GM21717 (cell line): ENCODE data around the gene INPP4B.
"Not testable (repeated sequence)": the region's sequence is repeated elsewhere in the genome, so short reads cannot be mapped to it uniquely, and the experiment has no call there.

Experiments used
- ATAC-seq: cut with Tn5 transposase; IDR thresholded peaks from one replicate; pipeline ENCODE4 v1.9.1; 2021; ENCODE audit warnings: mild to moderate bottlenecking, moderate library complexity; ENCODE audit not compliant: unreplicated experiment

The INPP4B gene

DNA sequence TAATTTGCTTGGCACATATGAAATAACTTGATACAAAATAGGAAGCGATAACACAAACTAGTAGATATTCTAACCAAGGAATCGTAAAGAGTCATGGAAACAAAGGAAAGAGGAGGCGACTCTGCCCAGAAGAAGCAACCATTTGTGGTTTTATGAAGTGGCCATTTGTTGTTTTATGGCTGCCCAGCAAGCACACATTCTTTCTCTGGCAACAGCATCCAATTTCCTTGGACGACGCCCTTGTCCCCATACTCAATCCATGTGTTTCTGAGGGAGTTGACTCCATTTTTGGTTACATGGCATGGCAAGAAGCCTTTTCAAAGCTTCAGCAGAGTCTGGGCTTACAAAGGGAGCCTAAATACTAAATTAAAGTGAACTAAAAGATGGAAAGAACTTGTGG lies 295.1 kb downstream of the INPP4B start:
- ATAC-seq: no peak

DNA sequence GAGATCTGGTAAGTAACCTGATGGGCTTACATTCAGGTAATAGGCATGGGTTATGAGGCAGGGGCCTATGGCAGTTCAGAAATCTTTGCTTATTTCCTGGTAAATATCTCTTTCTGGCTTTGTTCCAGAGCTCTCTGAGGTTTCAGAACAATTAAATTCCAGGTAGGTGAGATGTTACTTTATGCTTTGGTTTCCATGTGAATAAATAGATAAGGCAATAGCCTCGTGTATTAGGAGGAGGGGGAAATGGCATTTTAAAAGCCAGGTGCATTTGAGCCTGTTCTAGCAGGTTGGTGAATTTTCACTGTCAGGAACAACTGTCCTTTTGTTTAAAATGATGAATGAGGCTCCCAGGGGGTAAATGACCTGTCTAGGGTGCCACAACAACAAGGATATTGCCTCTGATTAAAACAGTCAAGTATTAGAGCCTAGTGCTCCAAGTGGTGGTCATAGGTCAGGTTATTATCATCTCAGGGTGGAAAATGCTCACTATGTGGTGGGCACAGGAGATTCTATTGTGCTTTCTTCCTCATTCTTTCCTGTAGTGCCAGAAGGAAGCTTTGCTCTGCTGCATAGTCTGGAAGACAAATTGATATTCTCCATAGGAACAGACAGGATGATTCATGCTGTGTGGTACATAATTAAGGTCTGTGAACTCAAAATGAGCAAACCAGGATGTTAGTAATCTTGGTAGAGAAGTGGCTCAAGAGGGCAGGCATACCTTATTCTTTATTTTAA lies 296.2 kb downstream of the INPP4B start:
- ATAC-seq: no peak

DNA sequence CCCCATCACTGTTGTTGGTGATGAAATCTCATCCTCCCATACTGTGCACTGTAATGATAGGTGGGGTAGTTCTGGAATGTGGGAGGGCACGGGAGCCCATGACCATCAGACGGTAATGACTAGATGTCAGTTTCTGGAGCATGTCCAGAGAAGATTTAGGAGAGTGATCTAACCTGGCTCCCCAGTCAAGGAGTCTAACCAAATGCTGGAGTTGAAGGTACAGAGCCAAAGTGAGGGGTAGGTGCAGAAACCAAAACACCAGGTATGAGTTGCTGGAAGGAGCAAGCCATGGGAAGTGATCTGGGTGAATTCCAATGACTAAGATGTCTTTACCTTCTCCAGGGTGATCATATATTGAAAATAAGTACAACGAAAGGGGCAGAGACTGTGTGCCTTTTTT lies 296.9 kb downstream of the INPP4B start:
- ATAC-seq: no peak

DNA sequence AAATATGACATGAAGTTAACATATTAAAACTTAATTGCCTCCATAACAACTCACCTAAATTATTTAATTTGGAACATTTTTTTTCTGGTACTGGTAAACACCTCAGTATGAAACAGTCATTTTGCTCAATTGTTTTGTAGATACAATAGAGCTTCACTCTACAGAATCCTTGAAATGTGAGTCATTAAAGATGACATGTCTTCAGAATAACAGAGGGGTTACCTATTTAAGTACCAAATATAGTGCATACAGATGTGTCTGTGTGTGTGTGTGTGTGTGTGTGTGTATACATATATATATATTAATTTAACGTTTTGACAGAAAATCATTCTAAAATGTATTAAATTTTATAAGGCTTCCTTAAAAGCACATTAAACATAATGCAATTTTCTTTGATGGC lies 297.6 kb downstream of the INPP4B start:
- ATAC-seq: no peak

DNA sequence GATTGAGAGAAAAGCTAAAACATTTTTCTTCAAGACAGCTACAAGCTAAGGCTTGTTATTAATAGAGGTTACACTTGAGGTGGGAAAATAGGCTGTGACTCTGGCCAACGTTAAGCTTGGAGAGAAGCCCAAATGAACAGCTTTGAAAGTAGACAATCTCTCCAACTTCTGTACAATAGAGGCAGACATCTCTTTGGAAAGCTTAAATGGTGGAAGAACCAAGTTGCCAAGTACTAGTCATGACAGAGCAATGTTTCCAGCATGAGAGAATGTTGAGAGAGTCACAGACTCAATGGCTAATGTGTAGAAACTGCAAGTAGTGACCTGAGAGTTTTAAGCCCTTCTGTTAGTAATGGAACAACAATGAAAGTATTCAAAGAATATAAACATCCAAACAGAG lies 298.1 kb downstream of the INPP4B start:
- ATAC-seq: no peak

DNA sequence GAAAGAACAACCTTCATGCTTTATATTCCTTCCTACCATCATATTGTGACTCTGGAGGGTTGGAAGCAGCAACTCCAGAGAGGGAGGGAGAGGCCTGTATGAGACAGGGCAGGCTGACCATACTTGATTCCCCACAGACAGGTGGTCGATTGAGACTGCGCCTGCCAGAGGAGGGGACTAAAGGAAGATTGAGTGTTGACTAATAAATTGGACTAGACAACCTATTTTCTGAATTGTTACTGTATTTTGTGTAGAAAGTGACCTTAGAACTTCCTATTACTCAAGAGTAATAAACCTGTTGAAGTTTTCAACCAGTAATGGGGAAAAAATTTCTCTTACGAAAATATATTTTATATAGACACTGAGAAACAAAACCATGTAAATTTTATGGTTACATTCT lies 301.5 kb downstream of the INPP4B start:
- ATAC-seq: no peak

DNA sequence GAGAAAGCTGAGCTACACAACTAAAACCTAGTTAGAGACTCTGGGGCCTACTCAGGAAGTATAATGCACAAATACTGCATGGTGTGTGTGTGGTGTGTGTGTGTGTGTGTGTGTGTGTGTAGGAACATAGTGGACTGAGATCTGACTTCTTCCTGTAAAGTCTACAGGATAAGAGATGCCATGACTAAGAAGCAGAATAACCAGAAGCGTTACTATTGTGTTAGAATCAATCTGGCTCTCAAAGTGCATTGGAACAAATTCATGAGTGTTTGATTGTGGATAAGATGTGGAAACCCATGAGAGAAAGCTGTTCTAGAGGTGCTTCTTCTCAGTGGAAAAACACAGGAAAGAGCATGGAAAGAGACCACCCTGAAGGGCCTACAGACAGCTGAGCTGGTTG lies 302.1 kb downstream of the INPP4B start:
- ATAC-seq: no peak

DNA sequence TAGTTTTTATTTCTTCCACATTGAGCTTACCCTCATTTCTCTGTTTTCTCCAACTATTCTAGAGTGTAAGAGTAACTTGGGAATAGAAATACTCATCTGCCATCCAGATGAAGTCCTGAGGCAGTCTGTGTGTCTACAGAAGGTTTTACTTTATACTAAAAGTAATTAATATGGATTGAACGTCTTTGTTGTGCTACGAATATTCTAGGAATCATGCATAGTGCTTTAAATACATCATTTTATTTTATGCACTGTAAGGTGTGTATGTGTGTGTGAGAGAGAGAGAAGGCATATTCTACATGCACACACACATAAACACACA lies 305.7 kb downstream of the INPP4B start:
- no peak for ATAC-seq

DNA sequence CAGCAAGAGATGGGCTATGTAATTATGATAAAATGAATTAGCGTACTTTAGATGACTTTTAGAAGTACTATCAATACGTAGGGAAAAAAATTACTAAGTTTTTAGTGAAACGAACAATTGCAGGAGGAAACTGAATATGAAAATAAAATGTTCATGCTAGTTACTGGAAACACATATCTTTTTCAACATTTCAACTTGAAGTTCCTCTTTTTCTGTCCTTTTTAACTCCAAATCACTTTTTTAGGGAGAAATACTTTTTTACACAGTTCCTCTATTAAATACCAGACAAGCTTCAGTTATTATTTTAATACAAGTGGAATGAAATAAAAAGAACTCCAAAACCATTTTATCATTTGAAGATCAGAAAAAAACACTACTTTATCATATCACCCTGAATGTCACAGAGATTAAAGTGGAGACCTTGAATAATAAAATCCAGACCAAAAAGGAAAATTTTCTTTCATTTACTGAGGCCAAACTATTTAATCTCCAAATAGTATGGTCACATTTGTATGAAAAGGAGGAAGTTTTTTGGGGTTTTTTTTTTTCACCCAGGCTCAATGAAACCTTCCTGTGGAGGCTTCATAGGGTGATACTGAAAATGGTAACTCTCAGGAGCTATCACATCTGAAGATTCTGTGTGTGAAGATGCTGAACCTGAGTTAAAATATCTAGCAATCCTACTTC lies 306.2 kb downstream of the INPP4B start:
- ATAC-seq: no peak

DNA sequence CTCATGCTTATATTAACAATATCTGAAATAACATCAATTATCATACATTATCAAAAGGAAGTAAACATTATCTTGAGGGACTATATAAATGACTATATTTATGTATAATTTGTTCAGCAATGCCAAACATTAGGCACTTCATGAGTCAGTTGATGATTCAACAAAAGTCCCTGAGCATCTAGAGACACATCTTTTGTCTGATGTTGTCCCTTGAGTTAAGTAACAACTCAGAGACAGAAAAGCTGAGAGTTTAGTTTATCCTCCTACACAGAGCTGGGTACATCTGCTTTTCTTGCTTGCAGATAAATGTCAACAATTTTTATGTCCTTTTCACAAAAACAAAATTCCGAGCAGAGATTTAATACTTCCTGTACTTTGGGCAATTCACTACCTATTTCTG lies 311.1 kb downstream of the INPP4B start:
- ATAC-seq: no peak

DNA sequence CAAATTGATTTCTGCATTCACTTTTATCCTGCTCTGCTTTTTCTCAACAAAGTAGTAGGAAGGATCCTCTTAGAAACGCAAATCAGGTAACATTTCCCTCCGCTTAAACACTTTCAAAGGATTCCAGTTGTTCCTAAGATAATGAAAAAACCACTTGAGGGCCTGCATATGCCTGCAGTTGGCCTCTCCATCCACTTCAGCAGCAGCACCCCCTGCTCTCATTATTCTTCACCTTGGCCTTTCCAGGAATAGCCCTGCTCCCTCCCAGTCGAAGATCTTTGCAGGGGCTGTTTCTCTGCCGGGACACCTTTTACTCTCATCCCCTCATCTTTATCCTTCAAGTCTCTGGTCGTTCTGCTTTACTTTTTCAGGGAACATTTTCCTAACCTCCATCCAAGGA lies 314.0 kb downstream of the INPP4B start:
- ATAC-seq: no peak

DNA sequence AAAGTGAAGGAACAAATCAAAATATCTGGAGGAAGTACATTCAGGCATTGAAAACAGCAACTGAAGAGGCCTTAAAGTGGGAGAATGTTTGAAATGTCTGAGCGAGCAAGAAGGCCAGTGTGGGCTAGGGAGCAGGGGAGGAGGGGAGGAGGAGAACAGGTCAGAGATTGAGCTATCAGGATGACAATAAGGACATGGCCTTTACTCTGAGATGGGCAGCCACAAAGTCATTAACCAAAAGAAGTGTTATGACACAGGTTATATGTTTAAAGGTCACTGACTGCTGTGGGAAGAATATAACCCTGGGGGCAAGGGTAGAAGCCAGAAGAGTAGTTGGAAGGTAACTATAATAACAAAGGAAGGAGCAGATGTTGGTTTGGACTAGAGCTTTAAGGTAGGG lies 315.4 kb downstream of the INPP4B start:
- ATAC-seq: no peak

DNA sequence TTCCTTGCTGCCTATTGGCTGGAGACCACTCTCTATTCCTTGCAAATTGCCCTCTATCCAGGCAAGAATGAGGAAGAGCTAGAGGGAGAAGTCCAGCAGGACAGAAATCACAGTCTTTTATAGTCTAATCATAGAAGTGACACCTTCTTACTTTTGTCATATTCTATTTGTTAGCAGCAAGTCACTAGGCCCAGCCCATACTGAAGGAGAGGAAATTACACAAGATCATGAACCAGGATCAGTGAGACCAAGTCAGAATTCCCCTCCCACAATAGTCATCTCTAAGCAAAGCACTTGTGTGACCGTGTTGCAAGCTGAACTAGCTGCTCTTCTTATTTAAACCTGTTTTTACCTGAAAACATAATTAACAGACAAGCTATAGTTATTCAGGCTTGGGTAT lies 317.7 kb downstream of the INPP4B start:
- no peak for ATAC-seq

DNA sequence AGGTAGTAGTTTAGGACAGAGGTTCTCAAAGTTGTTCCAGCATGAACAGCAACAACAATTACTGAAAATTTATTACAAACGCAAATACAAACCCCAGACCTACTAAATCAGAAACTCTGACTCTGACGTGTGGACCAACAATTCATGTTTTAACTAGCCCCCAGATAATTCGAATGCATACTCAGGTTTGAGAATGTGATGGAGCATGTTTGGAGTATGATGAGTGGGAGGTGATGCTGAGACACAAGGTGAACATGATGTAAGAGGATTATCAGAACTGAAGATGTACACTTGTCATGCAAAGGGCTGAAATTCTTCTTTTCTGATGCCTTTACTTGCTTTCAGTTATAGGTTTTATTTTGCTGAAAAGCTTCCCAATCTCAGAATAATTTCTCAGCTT lies 323.0 kb downstream of the INPP4B start:
- ATAC-seq: no peak

DNA sequence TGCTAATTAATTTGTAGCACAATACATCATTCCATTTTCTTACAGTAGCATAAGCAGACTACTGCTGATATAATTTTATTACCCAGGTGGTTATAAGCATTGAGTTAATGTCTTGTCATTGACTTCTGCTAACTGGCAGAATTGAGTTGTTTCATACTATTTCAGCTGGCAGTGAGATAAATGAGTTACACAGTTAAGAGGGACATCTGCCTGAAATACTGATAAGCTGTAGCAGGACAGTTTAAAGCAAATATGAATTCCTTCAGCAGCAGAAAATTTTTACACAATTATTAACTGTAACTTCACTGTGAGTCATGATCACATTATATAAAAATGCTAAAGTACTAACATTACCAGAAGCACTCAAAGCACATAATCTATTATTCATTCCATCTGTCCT lies 326.8 kb downstream of the INPP4B start:
- ATAC-seq: no peak

DNA sequence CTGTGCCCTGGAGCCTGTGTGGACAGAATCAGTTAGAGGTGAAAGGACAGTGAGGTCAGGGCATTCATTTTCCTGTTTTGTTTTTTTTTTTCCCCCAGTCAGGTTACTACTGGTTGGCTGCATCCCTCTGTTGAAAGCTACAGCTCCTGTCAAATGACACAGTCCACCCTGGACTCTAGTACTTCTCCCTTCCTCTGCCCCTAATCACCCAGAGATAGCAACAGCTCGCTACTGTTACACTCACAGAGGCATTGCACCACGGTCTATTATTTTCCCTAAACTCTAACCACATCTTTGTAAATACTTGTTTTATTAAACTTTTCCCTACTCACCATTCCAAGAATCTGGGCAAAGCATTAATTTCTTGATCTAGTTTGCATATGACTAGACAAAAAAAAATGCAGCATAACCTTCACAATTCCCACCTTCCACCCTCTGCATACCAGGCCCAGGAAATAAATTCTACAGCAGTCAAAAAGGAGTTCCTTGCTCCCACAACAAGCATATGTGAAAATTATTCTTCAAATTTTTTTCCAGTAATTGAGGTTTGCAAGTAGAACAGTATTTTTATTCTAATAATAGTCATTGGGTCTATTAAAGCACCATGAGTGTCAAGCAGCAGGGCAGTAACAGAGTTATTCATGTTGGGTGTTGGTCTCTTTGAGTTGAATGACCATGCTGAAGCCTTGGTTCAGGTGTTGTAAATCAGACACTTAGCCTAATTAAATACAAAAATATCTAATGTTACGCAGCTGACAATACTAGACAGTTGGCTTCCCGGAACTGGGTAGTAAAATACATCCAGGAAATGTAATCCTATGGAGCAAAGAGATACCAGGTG lies 329.2 kb downstream of the INPP4B start:
- no peak for ATAC-seq

DNA sequence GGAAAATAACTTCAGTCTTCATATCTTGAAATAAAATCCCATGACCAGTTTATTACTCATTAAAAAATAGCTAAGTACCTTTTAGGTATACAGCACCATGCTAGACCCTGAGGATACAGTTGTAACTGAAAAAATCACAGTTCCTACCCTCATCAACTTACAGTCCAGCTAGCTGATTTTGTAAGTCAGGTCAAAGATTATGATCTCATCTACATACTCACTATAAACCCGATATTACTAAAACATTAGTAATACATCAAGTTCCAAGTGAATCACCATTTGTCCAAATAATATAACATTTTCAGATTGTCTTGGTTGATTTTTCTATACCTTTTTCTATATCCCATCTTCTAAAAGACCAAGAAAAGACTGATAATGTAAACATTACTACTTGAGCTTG lies 333.9 kb downstream of the INPP4B start:
- ATAC-seq: no peak

DNA sequence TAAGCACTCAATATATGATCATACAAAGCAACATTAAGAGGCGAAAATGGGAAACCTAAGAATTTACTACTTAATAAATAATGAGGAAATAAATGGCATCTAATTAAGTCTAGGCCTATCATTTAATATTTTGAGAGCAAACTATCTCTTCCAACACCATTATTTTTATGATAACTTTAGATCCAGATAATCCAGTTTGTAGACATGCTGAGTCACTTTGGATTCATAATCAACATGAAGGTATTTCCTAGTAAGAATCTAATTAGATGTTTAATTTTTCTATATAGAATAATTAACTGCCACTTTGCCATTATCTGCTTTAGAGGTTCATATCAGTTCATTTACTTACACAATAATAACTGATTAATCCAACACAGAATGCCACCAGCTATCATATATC lies 336.2 kb downstream of the INPP4B start:
- ATAC-seq: no peak

DNA sequence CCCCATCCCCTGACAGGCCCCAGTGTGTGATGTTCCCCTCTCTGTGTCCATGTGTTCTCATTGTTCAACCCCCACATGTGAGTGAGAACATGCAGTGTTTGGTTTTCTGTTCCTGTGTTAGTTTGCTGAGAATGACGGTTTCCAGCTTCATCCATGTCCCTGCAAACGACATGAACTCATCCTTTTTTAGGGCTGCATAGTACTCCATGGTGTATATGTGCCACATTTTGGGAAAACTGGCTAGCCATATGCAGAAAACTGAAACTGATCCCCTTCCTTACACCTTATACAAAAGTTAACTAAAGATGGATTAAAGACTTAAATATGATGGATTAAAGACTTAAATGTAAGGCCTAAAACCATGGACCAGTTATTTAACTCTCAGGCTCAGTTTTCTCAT lies 336.7 kb downstream of the INPP4B start:
- ATAC-seq: not testable (repeated sequence)

DNA sequence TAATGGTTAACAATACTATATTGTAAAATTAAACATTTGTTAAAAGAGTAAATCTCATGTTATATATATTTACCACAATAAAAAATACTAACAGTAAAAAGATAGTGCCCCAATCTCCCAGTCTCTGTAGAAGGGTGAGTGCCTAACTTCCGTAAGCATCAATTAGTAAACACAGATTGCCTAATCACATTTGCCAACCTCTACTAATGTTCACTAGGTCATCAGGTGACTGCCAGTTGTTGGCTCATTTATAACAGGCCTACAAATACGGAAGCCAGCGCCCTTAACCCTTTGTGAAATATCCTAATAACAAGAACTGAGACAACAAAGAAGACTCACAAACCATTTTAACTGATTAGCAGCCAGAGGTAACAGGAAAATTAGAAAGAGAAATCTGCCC lies 345.1 kb downstream of the INPP4B start:
- no peak for ATAC-seq

DNA sequence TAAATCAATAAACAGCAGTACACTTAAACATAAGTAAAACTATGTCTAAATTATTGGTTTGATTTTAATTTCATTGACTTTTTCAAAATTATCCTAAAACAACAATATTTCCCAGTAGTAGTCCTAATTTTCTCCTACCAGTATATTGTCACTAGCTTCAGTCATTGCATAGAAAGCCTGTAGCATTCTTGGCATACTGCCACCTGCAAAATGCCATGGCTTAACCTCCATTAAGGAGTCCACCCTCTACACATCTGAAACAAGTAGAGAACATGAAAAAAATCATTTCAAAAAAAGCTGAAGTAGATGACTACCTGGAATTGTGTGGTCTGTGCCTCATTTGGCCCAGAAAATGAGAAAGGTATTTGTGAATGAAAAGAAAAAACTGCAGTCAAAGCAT lies 348.5 kb downstream of the INPP4B start:
- ATAC-seq: no peak
